Neural cell (in vitro differentiated cells): ENCODE results near the gene SECTM1. TPM values are rescaled to one million over a fixed set of nuclear protein-coding genes. Genes with fewer than 3 reads are reported as not detected.

Experiments used
- H2AFZ ChIP-seq: fragments of 200-600, 300-800 bp; sonication (generic), shearing (Covaris generic); 2 replicates; pipeline ENCODE4 v1.6.0; 2014; ENCODE audit warnings: low read depth, mild to moderate bottlenecking, antibody characterized with exemption, low read length, moderate library complexity
- H3F3A ChIP-seq: fragments of 200-600 bp; shearing (Covaris generic); 2 replicates; pipeline ENCODE4 v1.6.1; 2016; ENCODE audit warnings: mild to moderate bottlenecking, moderate library complexity, mixed read lengths, antibody characterized with exemption, low read length; ENCODE audit not compliant: insufficient read depth, poor library complexity, severe bottlenecking
- H3K27ac ChIP-seq: fragments of 200-600, 300-800 bp; sonication (generic), shearing (Covaris generic); 2 replicates; pipeline ENCODE4 v1.5.1; 2014; ENCODE audit warnings: mild to moderate bottlenecking, low read length, moderate library complexity
- H3K27me3 ChIP-seq: fragments of 300-800, 200-600 bp; sonication (generic), shearing (Covaris generic); 2 replicates; pipeline ENCODE4 v1.6.0; 2014; ENCODE audit warnings: mild to moderate bottlenecking, low read depth, low read length, moderate library complexity; ENCODE audit not compliant: insufficient read depth
- H3K36me3 ChIP-seq: fragments of 300-800, 200-600 bp; sonication (generic), shearing (Covaris generic); 2 replicates; pipeline ENCODE4 v1.5.1; 2014; ENCODE audit warnings: mild to moderate bottlenecking, antibody characterized with exemption, low read length, moderate library complexity; ENCODE audit not compliant: insufficient read depth
- H3K4me2 ChIP-seq: fragments of 300-800, 200-600 bp; sonication (generic), shearing (Covaris generic); 2 replicates; pipeline ENCODE4 v1.6.0; 2014; ENCODE audit warnings: mild to moderate bottlenecking, low read length
- H3K4me3 ChIP-seq: fragments of 300-800, 200-600 bp; sonication (generic), shearing (Covaris generic); 2 replicates; pipeline ENCODE4 v1.5.1; 2014; ENCODE audit warnings: mild to moderate bottlenecking, low read length, moderate library complexity
- H3K79me2 ChIP-seq: fragments of 200-600 bp; shearing (Covaris generic); replicated peaks from 2 replicates; pipeline ENCODE4 v1.6.0; 2014; ENCODE audit warnings: mild to moderate bottlenecking, low read length, moderate library complexity; ENCODE audit not compliant: insufficient read depth
- H3K9ac ChIP-seq: fragments of 300-800, 200-600 bp; sonication (generic), shearing (Covaris generic); 2 replicates; pipeline ENCODE4 v1.6.1; 2016; ENCODE audit warnings: mild to moderate bottlenecking, low read length, mixed read lengths
- H3K9me2 ChIP-seq: fragments of 200-600 bp; shearing (Covaris generic); 2 replicates; pipeline ENCODE4 v1.6.1; 2016; ENCODE audit warnings: mild to moderate bottlenecking, low read length, mixed read lengths; ENCODE audit not compliant: insufficient read depth
- H3K9me3 ChIP-seq: fragments of 200-600, 300-800 bp; sonication (generic), shearing (Covaris generic); 2 replicates; pipeline ENCODE4 v1.6.1; 2016; ENCODE audit warnings: mild to moderate bottlenecking, mixed run types, low read length, moderate library complexity, mixed read lengths
- H4K20me1 ChIP-seq: fragments of 200-600 bp; shearing (Covaris generic); 2 replicates; pipeline ENCODE4 v1.6.1; 2016; ENCODE audit warnings: mild to moderate bottlenecking, mixed run types; ENCODE audit not compliant: insufficient read depth
- EP300 ChIP-seq: fragments of 450-650 bp; conservative IDR thresholded peaks from 2 replicates; pipeline ENCODE4 v1.6.1; 2014; ENCODE audit warnings: antibody characterized with exemption, mild to moderate bottlenecking, moderate library complexity; ENCODE audit not compliant: poor library complexity, severe bottlenecking
- EZH2 ChIP-seq: fragments of 200-600, 300-800 bp; shearing (Covaris generic), sonication (generic); IDR thresholded peaks from 2 replicates; pipeline ENCODE4 v1.6.1; 2014; ENCODE audit warnings: antibody characterized with exemption, low read length, borderline replicate concordance, mild to moderate bottlenecking; ENCODE audit not compliant: insufficient read depth, poor library complexity, severe bottlenecking
- MXI1 ChIP-seq: fragments of 450-650 bp; conservative IDR thresholded peaks from 2 replicates; pipeline ENCODE4 v1.6.1; 2014; ENCODE audit warnings: antibody characterized with exemption, mild to moderate bottlenecking; ENCODE audit not compliant: poor library complexity, severe bottlenecking
- POLR2AphosphoS5 ChIP-seq: IDR thresholded peaks from 2 replicates; pipeline ENCODE4 v1.6.1; 2012
- RAD21 ChIP-seq: fragments of 450-650 bp; conservative IDR thresholded peaks from 2 replicates; pipeline ENCODE4 v1.6.1; 2014; ENCODE audit warnings: antibody characterized with exemption, mild to moderate bottlenecking, moderate library complexity
- SMC3 ChIP-seq: fragments of 450-650 bp; conservative IDR thresholded peaks from 2 replicates; pipeline ENCODE4 v1.6.1; 2014; ENCODE audit warnings: antibody characterized with exemption, mild to moderate bottlenecking, moderate library complexity; ENCODE audit not compliant: poor library complexity
- TAF1 ChIP-seq: IDR thresholded peaks from 2 replicates; pipeline ENCODE4 v1.6.1; 2012; ENCODE audit warnings: low read depth
- polyA plus RNA-seq: library from polyadenylated mRNA; depleted of rRNA; stranded (reverse); fragments of >200 nt; gene quantifications from 2 replicates; pipeline ENCODE4 v1.2.3, GENCODE V29; 2014
- TF ChIP-seq, protein P1 (sequence below): IDR thresholded peaks from 2 replicates; pipeline ENCODE4 v1.6.1; 2012; ENCODE audit warnings: borderline replicate concordance
- TF ChIP-seq, protein P2 (sequence below): fragments of 450-650 bp; IDR thresholded peaks from 2 replicates; pipeline ENCODE4 v1.5.1; 2014; ENCODE audit warnings: antibody characterized with exemption, mild to moderate bottlenecking, moderate library complexity; ENCODE audit not compliant: poor library complexity, severe bottlenecking

The SECTM1 gene
- polyA plus RNA-seq, 1 donor from 2014 or later, result not detected

DNA sequence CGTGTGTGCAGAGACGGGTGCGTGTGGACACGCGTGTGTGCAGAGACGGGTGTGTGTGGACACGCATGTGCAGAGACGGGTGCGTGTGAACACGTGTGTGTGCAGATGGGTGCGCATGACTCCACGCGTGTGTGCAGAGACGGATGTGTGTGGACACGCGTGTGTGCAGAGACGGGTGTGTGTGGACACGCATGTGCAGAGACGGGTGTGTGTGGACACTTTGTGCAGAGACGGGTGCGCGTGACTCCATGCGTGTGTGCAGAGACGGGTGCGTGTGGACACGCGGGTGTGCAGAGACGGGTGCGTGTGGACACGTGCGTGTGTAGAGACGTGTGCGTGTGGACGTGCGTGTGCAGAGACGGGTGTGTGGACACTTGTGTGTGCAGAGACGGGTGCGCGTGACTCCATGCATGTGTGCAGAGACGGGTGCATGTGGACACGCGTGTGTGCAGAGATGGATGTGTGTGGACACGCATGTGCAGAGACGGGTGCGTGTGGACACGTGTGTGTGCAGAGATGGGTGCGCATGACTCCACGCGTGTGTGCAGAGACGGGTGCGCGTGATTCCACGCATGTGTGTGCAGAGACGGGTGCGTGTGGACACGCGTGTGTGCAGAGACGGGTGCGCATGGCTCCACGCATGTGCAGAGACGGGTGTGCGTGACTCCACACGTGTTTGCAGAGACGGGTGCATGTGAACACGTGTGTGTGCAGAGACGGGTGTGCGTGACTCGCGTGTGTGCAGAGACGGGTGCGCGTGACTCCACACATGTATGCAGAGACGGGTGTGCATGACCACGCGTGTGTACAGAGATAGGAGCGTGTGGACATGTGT lies 14.6 kb downstream of the SECTM1 start:
- H3K4me2 ChIP-seq, result no peak overlapping the region

DNA sequence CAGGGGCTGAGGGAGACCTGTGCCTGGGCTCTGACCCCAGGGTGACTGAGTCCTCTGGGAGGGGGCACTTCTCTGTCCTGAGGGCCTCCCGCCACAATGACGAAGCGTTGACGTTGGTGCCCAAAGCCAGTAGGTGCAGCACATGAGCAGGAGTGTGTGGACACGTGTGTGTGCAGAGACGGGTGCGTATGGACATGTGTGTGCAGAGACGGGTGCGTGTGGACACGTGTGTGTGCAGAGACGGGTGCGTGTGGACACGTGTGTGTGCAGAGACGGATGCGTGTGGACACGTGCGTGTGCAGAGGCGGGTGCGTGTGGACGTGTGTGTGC lies 15.4 kb downstream of the SECTM1 start:
- TF ChIP-seq, protein P1, sequence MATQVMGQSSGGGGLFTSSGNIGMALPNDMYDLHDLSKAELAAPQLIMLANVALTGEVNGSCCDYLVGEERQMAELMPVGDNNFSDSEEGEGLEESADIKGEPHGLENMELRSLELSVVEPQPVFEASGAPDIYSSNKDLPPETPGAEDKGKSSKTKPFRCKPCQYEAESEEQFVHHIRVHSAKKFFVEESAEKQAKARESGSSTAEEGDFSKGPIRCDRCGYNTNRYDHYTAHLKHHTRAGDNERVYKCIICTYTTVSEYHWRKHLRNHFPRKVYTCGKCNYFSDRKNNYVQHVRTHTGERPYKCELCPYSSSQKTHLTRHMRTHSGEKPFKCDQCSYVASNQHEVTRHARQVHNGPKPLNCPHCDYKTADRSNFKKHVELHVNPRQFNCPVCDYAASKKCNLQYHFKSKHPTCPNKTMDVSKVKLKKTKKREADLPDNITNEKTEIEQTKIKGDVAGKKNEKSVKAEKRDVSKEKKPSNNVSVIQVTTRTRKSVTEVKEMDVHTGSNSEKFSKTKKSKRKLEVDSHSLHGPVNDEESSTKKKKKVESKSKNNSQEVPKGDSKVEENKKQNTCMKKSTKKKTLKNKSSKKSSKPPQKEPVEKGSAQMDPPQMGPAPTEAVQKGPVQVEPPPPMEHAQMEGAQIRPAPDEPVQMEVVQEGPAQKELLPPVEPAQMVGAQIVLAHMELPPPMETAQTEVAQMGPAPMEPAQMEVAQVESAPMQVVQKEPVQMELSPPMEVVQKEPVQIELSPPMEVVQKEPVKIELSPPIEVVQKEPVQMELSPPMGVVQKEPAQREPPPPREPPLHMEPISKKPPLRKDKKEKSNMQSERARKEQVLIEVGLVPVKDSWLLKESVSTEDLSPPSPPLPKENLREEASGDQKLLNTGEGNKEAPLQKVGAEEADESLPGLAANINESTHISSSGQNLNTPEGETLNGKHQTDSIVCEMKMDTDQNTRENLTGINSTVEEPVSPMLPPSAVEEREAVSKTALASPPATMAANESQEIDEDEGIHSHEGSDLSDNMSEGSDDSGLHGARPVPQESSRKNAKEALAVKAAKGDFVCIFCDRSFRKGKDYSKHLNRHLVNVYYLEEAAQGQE, result no peak

More for the DNA sequence above, 14.6 kb downstream of the SECTM1 start:
- Histone ChIP-seq H3K79me2 (no peaks in the 10 kb centered on the region), H3K9me3 (no peaks in the 10 kb centered on the region), H3K36me3 (no peaks in the 10 kb centered on the region), H3K4me3 (no peak overlapping the region), H3K9me2 (no peaks in the 10 kb centered on the region), H3K27me3 (no peaks in the 10 kb centered on the region), H4K20me1 (no peaks in the 10 kb centered on the region), H3K27ac (no peak overlapping the region), H2AFZ (no peak overlapping the region), H3K9ac (no peak overlapping the region), H3F3A (no peaks in the 10 kb centered on the region)
- TF ChIP-seq, protein P1, result no peak
- TF ChIP-seq, protein P2, sequence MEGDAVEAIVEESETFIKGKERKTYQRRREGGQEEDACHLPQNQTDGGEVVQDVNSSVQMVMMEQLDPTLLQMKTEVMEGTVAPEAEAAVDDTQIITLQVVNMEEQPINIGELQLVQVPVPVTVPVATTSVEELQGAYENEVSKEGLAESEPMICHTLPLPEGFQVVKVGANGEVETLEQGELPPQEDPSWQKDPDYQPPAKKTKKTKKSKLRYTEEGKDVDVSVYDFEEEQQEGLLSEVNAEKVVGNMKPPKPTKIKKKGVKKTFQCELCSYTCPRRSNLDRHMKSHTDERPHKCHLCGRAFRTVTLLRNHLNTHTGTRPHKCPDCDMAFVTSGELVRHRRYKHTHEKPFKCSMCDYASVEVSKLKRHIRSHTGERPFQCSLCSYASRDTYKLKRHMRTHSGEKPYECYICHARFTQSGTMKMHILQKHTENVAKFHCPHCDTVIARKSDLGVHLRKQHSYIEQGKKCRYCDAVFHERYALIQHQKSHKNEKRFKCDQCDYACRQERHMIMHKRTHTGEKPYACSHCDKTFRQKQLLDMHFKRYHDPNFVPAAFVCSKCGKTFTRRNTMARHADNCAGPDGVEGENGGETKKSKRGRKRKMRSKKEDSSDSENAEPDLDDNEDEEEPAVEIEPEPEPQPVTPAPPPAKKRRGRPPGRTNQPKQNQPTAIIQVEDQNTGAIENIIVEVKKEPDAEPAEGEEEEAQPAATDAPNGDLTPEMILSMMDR, result no peak
- TF ChIP-seq RAD21 (no peak), EP300 (no peak), EZH2 (no peak), POLR2AphosphoS5 (no peak), SMC3 (no peak), TAF1 (no peak), MXI1 (no peak)

More for the DNA sequence above, 15.4 kb downstream of the SECTM1 start:
- Histone ChIP-seq H3K9me3 (no peaks in the 10 kb centered on the region), H3K9me2 (no peaks in the 10 kb centered on the region), H3K27ac (no peak overlapping the region), H2AFZ (no peak overlapping the region), H3F3A (no peaks in the 10 kb centered on the region), H3K27me3 (no peaks in the 10 kb centered on the region), H4K20me1 (no peaks in the 10 kb centered on the region), H3K79me2 (no peaks in the 10 kb centered on the region), H3K4me3 (no peak overlapping the region), H3K4me2 (no peak overlapping the region), H3K36me3 (no peaks in the 10 kb centered on the region), H3K9ac (no peak overlapping the region)
